ENCODE measurements around the gene ZSWIM3. TPM values are rescaled to one million over a fixed set of nuclear protein-coding genes. Genes with fewer than 3 reads are reported as not detected.

The ZSWIM3 gene
- total RNA-seq, 1 experiment from 2014 or later: 6.4 TPM

DNA sequence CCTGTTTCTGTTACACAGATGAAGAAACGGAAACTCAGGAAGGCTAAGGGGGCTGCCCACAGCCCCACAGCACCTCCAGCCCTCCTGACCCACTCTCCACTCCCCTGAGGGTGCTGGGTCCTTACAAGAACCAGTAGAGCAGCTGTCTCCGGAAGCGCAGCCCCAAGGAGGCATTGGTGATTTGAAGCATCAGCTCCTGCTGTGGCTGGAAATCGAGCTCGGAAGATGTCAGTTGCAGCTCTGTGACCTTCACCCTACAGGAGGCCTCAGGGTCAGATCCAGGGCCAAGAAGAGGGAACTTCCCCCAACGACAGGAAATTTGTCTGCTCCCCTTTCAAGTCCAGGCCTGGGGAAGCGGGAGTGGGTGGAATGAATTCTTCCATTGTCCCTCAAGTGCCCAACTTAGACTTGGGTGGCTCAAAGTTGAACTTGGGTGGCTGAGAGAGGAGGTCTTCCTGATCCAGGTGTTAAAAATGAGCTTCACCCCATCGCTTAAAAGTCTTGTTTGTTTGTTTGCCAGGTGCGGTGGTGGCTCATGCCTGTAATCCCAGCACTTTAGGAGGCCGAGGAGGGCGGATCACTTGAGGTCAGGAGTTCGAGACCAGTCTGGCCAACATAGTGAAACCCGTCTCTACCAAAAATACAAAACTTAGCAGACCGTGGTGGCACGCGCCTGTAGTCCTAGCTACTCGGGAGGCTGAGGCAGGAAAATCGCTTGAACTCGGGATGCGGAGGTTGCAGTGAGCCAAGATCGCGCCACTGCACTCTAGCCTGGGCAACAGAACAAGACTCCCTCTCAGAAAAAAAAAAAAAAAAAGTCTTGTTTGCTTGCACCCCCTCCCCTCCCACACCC is 52.6 kb downstream of the ZSWIM3 start:
- H3K9me3 Mint-ChIP-seq (ENCODE audit: unreplicated experiment): no peaks in the 10 kb centered on the region
- Histone ChIP-seq H3K4me1 (peaks cover 12% of the 10 kb centered on the region), H3K27me3 (replicated peaks; ENCODE audit: control insufficient read depth, insufficient read depth, low read length) (no peaks in the 10 kb centered on the region), H3K4me3 (ENCODE audit: low read depth, low read length) (no peak overlapping the region), H3K9me3 (no peaks in the 10 kb centered on the region), H3K36me3 (ENCODE audit: control insufficient read depth, insufficient read depth, low read length) (no peaks in the 10 kb centered on the region)
- H3K4me1 Mint-ChIP-seq (ENCODE audit: low read depth, unreplicated experiment): peaks cover 13% of the 10 kb centered on the region
- intact Hi-C loops (cut with micrococcal nuclease; ENCODE audit: unreplicated experiment): no loop called here
- no peak for DNase-seq
- BruUV-seq (replicated peaks): no TSS peak
- peak overlapping the region; percentile 72 for H3K4me3 Mint-ChIP-seq (ENCODE audit: unreplicated experiment)
- ChIA-PET CTCF (interaction anchor here (0.9 to 1.9 kb wide), 3 partner anchors 10 to 20 kb away, joined by 3 to 6 read pairs (median 3); no protein-coding TSS in a partner anchor), POLR2A (interaction anchor here (0.7 to 1.0 kb wide), 4 partner anchors 9 to 1483 kb away, joined by 3 to 8 read pairs (median 4); partner anchors contain the start of gene CTSA)
- H3K27ac Mint-ChIP-seq (ENCODE audit: unreplicated experiment): no peak overlapping the region
- H3K27me3 Mint-ChIP-seq (ENCODE audit: insufficient read depth, unreplicated experiment): no peaks in the 10 kb centered on the region
- peaks cover 15% of the 10 kb centered on the region for H3K36me3 Mint-ChIP-seq (ENCODE audit: insufficient read depth, unreplicated experiment)
- TF ChIP-seq, protein P1, sequence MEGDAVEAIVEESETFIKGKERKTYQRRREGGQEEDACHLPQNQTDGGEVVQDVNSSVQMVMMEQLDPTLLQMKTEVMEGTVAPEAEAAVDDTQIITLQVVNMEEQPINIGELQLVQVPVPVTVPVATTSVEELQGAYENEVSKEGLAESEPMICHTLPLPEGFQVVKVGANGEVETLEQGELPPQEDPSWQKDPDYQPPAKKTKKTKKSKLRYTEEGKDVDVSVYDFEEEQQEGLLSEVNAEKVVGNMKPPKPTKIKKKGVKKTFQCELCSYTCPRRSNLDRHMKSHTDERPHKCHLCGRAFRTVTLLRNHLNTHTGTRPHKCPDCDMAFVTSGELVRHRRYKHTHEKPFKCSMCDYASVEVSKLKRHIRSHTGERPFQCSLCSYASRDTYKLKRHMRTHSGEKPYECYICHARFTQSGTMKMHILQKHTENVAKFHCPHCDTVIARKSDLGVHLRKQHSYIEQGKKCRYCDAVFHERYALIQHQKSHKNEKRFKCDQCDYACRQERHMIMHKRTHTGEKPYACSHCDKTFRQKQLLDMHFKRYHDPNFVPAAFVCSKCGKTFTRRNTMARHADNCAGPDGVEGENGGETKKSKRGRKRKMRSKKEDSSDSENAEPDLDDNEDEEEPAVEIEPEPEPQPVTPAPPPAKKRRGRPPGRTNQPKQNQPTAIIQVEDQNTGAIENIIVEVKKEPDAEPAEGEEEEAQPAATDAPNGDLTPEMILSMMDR (IDR thresholded peaks at IDR 0.05; ENCODE audit: insufficient read depth in 1 of 2, low read depth in 1 of 2, low read length in 1 of 2, severe bottlenecking in 1 of 2, unreplicated experiment in 1 of 2): no peak

- ChIA-PET POLR2A (interaction anchor here (0.7 kb wide), 1 partner anchor 1483 kb away, joined by 8 read pairs; no protein-coding TSS in a partner anchor), CTCF (interaction anchor here (0.6 to 1.9 kb wide), 4 partner anchors 10 to 1247 kb away, joined by 3 to 6 read pairs (median 4); no protein-coding TSS in a partner anchor)
- no peaks in the 10 kb centered on the region for H3K9me3 ChIP-seq
- TF ChIP-seq, protein P1 (IDR thresholded peaks at IDR 0.05; ENCODE audit: insufficient read depth in 1 of 2, low read depth in 1 of 2, low read length in 1 of 2, severe bottlenecking in 1 of 2, unreplicated experiment in 1 of 2): no peak
- no peaks in the 10 kb centered on the region for H3K27me3 Mint-ChIP-seq (ENCODE audit: insufficient read depth, unreplicated experiment)
- H3K4me3 Mint-ChIP-seq (ENCODE audit: unreplicated experiment): peak overlapping the region; percentile 72
- peaks cover 9% of the 10 kb centered on the region for H3K4me1 Mint-ChIP-seq (ENCODE audit: low read depth, unreplicated experiment)
- no TSS peak for BruUV-seq (replicated peaks)
- intact Hi-C loops (cut with micrococcal nuclease; ENCODE audit: unreplicated experiment): no loop called here
- H3K27ac Mint-ChIP-seq (ENCODE audit: unreplicated experiment): no peak overlapping the region
- H3K27me3 ChIP-seq (replicated peaks; ENCODE audit: control insufficient read depth, insufficient read depth, low read length): no peaks in the 10 kb centered on the region
- H3K36me3 Mint-ChIP-seq (ENCODE audit: insufficient read depth, unreplicated experiment): peaks cover 14% of the 10 kb centered on the region
- no peaks in the 10 kb centered on the region for H3K9me3 Mint-ChIP-seq (ENCODE audit: unreplicated experiment)
- DNase-seq: peak; percentile 74 to 93
- H3K36me3 ChIP-seq (ENCODE audit: control insufficient read depth, insufficient read depth, low read length): no peaks in the 10 kb centered on the region
- peaks cover 12% of the 10 kb centered on the region for H3K4me1 ChIP-seq
- H3K4me3 ChIP-seq (ENCODE audit: low read depth, low read length): no peak overlapping the region
Measured at GRCh38 chr20:45910670-45911485, 53.5 kb downstream of the ZSWIM3 start.
